Measurements from ENCODE around the gene SLC52A1.

The SLC52A1 gene

DNA sequence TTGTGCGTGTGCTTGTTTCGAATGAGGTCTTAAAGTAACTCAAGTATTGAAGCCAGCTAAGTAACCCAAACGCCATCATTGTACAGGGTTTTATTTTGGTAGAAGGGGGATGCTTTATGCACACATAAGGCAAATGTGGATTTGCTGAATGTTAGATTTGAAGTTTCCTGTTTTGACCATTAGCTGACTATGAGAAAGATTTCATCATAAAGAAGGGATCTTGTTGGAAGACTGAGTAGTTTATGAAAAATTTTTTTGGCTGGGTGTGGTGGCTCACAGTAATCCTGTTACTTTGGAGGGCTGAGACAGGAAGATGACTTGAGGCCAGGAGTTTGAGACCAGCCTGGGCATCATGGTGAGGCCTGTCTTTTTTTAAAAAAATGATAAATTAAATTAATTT lies 33.0 kb upstream of the SLC52A1 start:
- DNase-seq (ENCODE audit: low read depth, low spot score) = no peak
- in situ Hi-C loops (cut with HindIII; ENCODE audit: low sequenced_read_pairs) = no loop called here
- H3K4me3 ChIP-seq (ENCODE audit: low read depth, low read length) = no peak overlapping the region
- TF ChIP-seq, protein P1, sequence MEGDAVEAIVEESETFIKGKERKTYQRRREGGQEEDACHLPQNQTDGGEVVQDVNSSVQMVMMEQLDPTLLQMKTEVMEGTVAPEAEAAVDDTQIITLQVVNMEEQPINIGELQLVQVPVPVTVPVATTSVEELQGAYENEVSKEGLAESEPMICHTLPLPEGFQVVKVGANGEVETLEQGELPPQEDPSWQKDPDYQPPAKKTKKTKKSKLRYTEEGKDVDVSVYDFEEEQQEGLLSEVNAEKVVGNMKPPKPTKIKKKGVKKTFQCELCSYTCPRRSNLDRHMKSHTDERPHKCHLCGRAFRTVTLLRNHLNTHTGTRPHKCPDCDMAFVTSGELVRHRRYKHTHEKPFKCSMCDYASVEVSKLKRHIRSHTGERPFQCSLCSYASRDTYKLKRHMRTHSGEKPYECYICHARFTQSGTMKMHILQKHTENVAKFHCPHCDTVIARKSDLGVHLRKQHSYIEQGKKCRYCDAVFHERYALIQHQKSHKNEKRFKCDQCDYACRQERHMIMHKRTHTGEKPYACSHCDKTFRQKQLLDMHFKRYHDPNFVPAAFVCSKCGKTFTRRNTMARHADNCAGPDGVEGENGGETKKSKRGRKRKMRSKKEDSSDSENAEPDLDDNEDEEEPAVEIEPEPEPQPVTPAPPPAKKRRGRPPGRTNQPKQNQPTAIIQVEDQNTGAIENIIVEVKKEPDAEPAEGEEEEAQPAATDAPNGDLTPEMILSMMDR (IDR thresholded peaks at IDR 0.05; ENCODE audit: low read depth, low read length) = no peak

DNA sequence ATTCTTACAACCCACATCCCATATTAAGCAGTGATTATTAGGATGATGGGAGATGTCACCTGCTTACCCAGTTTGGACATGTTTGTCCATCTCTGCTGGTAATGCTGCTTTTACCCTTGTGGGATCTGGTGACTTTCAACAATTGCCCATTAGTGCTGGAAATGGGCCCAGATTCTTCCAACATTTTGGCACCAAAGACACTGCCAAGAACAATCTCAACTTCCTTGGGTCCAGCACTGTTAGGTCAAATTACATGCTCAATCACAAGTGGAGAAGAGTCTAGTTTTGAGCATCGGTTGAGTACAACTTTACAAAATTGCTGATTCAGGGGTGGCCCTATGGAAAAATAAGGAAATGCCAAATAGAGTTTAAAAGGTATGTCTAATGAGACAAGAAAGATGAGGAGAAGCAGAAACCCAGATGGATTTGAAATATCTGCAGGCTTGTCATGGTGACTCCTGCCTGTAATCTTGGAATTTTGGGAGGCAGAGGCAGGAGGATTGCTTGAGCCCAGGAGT lies 30.1 kb upstream of the SLC52A1 start:
- DNase-seq (ENCODE audit: low read depth, low spot score) = no peak
- in situ Hi-C loops (cut with HindIII; ENCODE audit: low sequenced_read_pairs) = no loop called here
- TF ChIP-seq, protein P1 (IDR thresholded peaks at IDR 0.05; ENCODE audit: low read depth, low read length) = no peak
- no peak overlapping the region for H3K4me3 ChIP-seq (ENCODE audit: low read depth, low read length)

DNA sequence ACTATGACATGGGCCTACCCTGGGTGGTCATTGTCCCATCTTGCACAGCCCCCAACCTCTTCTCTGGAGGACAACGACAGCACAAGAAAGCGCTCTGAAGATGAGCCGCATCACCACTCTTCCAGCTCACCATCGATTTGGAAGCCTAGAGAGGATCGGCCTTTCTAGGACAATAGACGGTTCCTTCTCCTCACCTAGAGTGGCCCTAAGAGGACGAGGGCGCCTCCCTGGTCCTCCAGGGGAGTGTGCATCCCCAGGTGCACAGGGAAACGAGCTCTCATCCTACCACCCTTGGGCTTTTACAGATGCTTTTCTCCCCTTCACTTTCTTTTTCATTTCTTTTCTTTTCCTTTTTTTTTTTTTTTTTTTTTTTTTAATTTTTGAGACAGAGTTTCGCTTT lies 20.3 kb upstream of the SLC52A1 start:
- DNase-seq (ENCODE audit: low read depth, low spot score) = no peak
- no peak overlapping the region for H3K4me3 ChIP-seq (ENCODE audit: low read depth, low read length)
- in situ Hi-C loops (cut with HindIII; ENCODE audit: low sequenced_read_pairs) = no loop called here
- TF ChIP-seq, protein P1 (IDR thresholded peaks at IDR 0.05; ENCODE audit: low read depth, low read length) = no peak

DNA sequence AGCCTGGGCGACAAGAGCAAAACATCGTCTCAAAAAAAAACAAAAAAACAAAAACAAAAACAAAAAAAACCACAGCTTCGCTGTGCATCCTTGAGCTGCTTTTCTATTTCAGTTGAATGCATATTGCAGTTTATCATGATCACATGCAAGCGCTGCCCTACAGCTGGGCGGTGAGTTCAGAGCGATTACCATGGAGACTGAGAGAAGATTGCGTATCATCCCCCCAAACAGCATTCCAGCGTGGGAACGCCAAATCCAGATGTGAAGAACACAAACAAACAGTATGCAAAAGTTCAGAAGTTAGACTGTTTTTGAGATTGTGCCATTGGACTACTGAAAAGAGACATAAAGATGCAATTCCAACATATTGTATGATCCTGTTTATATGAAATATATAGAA lies 15.1 kb upstream of the SLC52A1 start:
- DNase-seq (ENCODE audit: low read depth, low spot score) = no peak
- TF ChIP-seq, protein P1 (IDR thresholded peaks at IDR 0.05; ENCODE audit: low read depth, low read length) = no peak
- H3K4me3 ChIP-seq (ENCODE audit: low read depth, low read length) = no peak overlapping the region
- in situ Hi-C loops (cut with HindIII; ENCODE audit: low sequenced_read_pairs) = no loop called here

DNA sequence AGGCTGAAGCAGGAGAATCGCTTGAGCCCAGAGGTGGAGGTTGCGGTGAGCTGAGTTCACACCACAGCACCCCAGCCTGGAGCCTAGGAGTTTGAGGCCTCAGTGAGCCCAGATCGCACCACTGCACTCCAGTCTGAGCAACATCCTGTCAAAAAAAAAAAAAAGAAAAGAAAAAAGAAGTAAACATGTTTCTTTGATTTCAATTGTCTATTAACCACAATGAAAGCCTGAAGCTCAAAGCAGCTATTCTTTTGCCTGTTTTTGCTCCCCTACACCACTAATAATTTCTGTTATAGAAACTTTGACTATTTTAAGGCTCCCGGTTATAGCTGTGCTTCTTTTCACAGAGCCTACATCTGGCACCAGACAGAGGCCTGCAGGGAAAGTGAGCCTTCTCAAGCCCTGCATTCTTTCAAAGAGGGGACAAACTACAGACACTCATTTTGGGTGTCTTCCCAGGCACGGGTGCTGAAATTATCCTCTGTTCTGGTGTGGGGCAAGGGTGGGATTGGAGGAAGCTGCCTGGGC lies 14.2 kb upstream of the SLC52A1 start:
- TF ChIP-seq, protein P1 (IDR thresholded peaks at IDR 0.05; ENCODE audit: low read depth, low read length) = no peak
- DNase-seq (ENCODE audit: low read depth, low spot score) = no peak
- in situ Hi-C loops (cut with HindIII; ENCODE audit: low sequenced_read_pairs) = no loop called here
- no peak overlapping the region for H3K4me3 ChIP-seq (ENCODE audit: low read depth, low read length)

DNA sequence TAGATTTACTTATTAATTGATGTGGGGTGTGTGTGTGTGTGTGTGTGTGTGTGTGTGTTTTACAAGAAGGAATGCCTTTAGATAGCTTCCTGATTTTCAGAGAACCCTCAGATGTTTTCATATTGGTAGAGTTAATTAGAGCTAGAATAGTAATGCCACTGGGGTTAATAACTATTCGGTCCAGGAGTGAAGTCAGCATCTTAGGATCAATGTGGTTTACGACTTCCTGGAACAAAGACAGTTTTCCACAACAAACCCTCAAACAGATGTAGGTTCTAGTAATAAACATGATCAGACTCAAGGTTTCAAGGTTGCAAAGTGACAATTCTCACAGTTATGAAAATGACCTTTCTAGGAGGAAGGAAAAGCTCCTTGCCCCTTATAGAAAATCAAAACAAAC lies 12.2 kb upstream of the SLC52A1 start:
- TF ChIP-seq, protein P1 (IDR thresholded peaks at IDR 0.05; ENCODE audit: low read depth, low read length) = no peak
- H3K4me3 ChIP-seq (ENCODE audit: low read depth, low read length) = no peak overlapping the region
- in situ Hi-C loops (cut with HindIII; ENCODE audit: low sequenced_read_pairs) = no loop called here
- DNase-seq (ENCODE audit: low read depth, low spot score) = no peak
